ENCODE results near the gene CDIPT. TPM values are rescaled to one million over a fixed set of nuclear protein-coding genes. Genes with fewer than 3 reads are reported as not detected.

The CDIPT gene
- total RNA-seq, 2 donors from 2014 or later: 92.1 to 107 TPM

DNA sequence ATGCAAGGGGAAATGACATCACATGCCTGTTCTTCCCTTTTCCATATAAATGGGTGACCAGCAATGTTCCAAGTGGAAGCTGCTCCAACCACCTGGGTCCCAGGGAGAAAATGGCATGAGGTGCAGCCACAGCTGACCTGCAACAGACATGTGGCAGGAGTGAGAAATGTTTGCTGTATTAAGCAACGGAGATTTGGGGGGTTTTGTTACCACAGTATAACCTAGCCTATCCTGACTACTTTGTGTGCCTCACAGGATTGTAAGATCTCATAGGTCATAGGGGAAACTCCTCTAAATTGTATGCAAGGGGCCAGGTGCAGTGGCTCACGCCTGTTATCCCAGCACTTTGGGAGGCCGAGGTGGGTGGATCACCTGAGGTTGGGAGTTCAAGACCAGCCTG, 12.0 kb downstream of the CDIPT start:
- no peaks in the 10 kb centered on the region for H3K4me1 ChIP-seq (ENCODE audit: control insufficient read depth in 1 of 2, low read depth in 2 of 2)
- no peak overlapping the region for H3K27ac ChIP-seq
- H3K9me3 ChIP-seq: no peaks in the 10 kb centered on the region
- TF ChIP-seq, protein P1, sequence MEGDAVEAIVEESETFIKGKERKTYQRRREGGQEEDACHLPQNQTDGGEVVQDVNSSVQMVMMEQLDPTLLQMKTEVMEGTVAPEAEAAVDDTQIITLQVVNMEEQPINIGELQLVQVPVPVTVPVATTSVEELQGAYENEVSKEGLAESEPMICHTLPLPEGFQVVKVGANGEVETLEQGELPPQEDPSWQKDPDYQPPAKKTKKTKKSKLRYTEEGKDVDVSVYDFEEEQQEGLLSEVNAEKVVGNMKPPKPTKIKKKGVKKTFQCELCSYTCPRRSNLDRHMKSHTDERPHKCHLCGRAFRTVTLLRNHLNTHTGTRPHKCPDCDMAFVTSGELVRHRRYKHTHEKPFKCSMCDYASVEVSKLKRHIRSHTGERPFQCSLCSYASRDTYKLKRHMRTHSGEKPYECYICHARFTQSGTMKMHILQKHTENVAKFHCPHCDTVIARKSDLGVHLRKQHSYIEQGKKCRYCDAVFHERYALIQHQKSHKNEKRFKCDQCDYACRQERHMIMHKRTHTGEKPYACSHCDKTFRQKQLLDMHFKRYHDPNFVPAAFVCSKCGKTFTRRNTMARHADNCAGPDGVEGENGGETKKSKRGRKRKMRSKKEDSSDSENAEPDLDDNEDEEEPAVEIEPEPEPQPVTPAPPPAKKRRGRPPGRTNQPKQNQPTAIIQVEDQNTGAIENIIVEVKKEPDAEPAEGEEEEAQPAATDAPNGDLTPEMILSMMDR (IDR thresholded peaks at IDR 0.05): no peak
- H3K4me3 ChIP-seq: no peak overlapping the region
- DNase-seq (ENCODE audit: low spot score) (no peak), ATAC-seq (ENCODE audit: insufficient number of reproducible peaks, low FRiP score, low read depth) (no peak)
- H3K27me3 ChIP-seq (replicated peaks; ENCODE audit: insufficient read depth): no peaks in the 10 kb centered on the region
- peaks cover 18% of the 10 kb centered on the region for H3K36me3 ChIP-seq

GRCh38 chr16:29849505-29849904, 13.5 kb downstream of the CDIPT start:
- Histone ChIP-seq H3K27ac (no peak overlapping the region), H3K9me3 (no peaks in the 10 kb centered on the region), H3K4me3 (no peak overlapping the region), H3K27me3 (replicated peaks; ENCODE audit: insufficient read depth) (no peaks in the 10 kb centered on the region), H3K36me3 (peaks cover 33% of the 10 kb centered on the region), H3K4me1 (ENCODE audit: control insufficient read depth in 1 of 2, low read depth in 2 of 2) (no peaks in the 10 kb centered on the region)
- TF ChIP-seq, protein P1 (IDR thresholded peaks at IDR 0.05): no peak
- DNase-seq (ENCODE audit: low spot score) (no peak), ATAC-seq (ENCODE audit: insufficient number of reproducible peaks, low FRiP score, low read depth) (no peak)

DNA sequence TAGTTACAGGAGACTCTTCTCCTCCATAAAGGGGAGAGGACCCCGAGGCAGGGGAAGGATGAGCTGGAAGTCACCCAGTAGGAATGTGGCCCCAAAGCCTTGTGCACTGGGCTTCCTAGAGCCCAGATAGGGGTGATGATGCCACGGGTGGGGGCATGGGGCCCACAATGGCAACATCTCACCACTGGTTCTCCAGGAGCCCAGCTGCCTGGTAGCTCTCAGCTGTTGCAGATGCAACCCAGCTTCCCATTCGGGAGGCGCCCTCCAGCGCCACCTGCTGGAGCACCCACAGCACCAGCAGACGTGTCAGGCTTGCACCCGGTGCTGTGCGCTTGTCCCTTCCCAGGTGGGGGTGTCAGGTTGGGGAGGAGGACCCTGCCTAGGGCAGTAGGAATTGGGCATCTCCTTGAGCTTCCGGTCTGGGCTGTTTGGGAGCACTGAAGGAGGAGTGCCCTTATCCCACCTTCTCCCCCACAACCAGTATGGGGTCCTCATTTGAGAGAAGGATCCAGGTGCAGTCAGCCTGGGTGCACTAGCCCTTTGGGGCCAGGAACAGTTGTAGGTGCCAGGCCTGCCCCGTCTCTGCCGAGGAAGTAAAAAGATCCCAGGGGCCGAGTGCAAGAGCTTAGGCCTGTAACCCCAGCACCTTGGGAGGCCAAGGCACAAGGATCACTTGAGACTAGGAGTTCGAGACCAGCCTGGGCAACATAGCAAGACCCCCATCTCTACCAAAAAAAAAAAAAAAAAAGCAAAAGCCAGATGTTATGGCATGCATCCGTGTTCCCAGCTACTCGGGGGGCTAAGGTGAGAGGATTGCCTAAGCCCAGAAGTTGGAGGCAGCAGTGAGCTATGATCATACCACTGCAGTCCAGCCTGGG, 14.4 kb downstream of the CDIPT start:
- no peaks in the 10 kb centered on the region for H3K27me3 ChIP-seq (replicated peaks; ENCODE audit: insufficient read depth)
- H3K4me1 ChIP-seq (ENCODE audit: control insufficient read depth in 1 of 2, low read depth in 2 of 2): no peaks in the 10 kb centered on the region
- ATAC-seq (ENCODE audit: insufficient number of reproducible peaks, low FRiP score, low read depth): no peak
- no peaks in the 10 kb centered on the region for H3K9me3 ChIP-seq
- DNase-seq (ENCODE audit: low spot score): no peak
- H3K4me3 ChIP-seq: no peak overlapping the region
- H3K36me3 ChIP-seq: peaks cover 40% of the 10 kb centered on the region
- H3K27ac ChIP-seq: no peak overlapping the region
- TF ChIP-seq, protein P1 (IDR thresholded peaks at IDR 0.05): peak; percentile 84

DNA sequence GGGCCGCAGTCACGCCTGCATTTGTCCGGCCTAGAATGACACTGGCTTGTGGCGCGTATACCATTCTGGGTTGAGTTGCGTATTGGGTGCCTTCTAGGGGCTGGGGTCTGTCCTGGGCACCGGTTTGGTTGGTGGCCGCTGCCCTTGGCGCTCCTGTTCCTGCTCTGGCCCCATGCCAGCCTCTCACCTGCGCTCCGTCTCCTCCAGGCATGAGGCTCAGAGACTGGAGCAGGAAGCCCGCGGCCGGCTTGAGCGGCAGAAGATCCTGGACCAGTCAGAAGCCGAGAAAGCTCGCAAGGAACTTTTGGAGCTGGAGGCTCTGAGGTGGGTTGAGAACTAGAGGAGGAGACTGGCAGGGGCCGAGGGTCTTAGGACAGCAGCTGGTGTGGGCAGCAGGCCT, 17.4 kb downstream of the CDIPT start:
- Histone ChIP-seq H3K4me1 (ENCODE audit: control insufficient read depth in 1 of 2, low read depth in 2 of 2) (no peaks in the 10 kb centered on the region), H3K27me3 (replicated peaks; ENCODE audit: insufficient read depth) (no peaks in the 10 kb centered on the region), H3K9me3 (no peaks in the 10 kb centered on the region), H3K36me3 (peaks cover 59% of the 10 kb centered on the region), H3K27ac (no peak overlapping the region), H3K4me3 (no peak overlapping the region)
- TF ChIP-seq, protein P1 (IDR thresholded peaks at IDR 0.05): no peak
- DNase-seq (ENCODE audit: low spot score) (no peak), ATAC-seq (ENCODE audit: insufficient number of reproducible peaks, low FRiP score, low read depth) (no peak)

DNA sequence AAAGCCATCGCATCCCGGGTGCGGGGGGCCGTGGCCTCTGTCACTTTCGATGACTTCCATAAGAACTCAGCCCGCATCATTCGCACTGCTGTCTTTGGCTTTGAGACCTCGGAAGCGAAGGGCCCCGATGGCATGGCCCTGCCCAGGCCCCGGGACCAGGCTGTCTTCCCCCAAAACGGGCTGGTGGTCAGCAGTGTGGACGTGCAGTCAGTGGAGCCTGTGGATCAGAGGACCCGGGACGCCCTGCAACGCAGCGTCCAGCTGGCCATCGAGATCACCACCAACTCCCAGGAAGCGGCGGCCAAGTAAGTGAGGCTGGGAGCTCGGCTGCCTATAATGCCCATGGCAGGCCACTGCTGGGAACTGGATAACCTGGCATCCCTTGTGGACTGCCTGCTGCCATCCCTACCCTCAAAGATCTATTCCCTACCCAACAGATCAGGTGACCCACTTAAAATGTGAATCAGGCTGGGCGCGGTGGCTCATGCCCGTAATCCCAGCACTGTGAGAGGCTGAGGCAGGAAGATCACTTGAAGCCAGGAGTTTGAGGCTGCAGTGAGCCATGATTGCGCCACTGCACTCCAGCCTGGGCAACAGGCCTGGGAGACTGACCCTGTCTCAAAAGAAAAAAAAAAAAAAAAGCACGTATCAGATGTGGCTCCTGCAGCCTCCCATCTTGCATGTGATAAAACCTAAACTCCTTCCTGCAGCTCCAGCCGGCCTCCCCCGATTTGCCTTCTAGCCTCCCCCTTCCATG, 18.3 kb downstream of the CDIPT start:
- Histone ChIP-seq H3K9me3 (no peaks in the 10 kb centered on the region), H3K27ac (no peak overlapping the region), H3K36me3 (peaks cover 67% of the 10 kb centered on the region), H3K4me3 (no peak overlapping the region), H3K4me1 (ENCODE audit: control insufficient read depth in 1 of 2, low read depth in 2 of 2) (no peaks in the 10 kb centered on the region), H3K27me3 (replicated peaks; ENCODE audit: insufficient read depth) (no peaks in the 10 kb centered on the region)
- TF ChIP-seq, protein P1 (IDR thresholded peaks at IDR 0.05): no peak
- DNase-seq (ENCODE audit: low spot score) (no peak), ATAC-seq (ENCODE audit: insufficient number of reproducible peaks, low FRiP score, low read depth) (no peak)

All from thoracic aorta (tissue), 2 donors.